ENCODE data around the gene CD180.

GRCh38 chr5:67141644-67142043 lies 55.0 kb downstream of the CD180 start:
- TF ChIP-seq CTCF (IDR thresholded peaks at IDR 0.05; ENCODE audit: poor library complexity) (no peak), EZH2 (IDR thresholded peaks at IDR 0.05; ENCODE audit: borderline replicate concordance) (no peak), EZH2phosphoT487 (IDR thresholded peaks at IDR 0.05; ENCODE audit: low read depth, severe bottlenecking, unreplicated experiment) (no peak)
